Thymus (tissue), 11 donors: ENCODE data around the gene COX20. TPM values are rescaled to one million over a fixed set of nuclear protein-coding genes. Genes with fewer than 3 reads are reported as not detected.
A peak's percentile ranks its signal among the peaks of the same experiment; 100 is the strongest.

Experiments used
- DNase-seq, 9 donors: peaks; one replicate each; pipeline ENCODE4 v3.0.0-alpha.2; 2013; ENCODE audit warnings: low spot score in 9 of 9, low read depth in 6 of 9, missing footprints in 1 of 9
- H3K27ac ChIP-seq, 2 donors: one replicate each; pipeline ENCODE4 v1.5.1; 2013; ENCODE audit warnings: control low read depth in 1 of 2, low read depth in 1 of 2, low read length in 1 of 2, mild to moderate bottlenecking in 1 of 2, moderate library complexity in 1 of 2
- H3K27me3 ChIP-seq, 2 donors: one replicate each; pipeline ENCODE4 v1.5.1; 2013; ENCODE audit warnings: low read length in 1 of 2; ENCODE audit not compliant: control insufficient read depth in 2 of 2, insufficient read depth in 1 of 2
- H3K36me3 ChIP-seq, 2 donors: one replicate each; pipeline ENCODE4 v1.5.1; 2013; ENCODE audit warnings: low read length in 1 of 2, mild to moderate bottlenecking in 1 of 2, moderate library complexity in 1 of 2; ENCODE audit not compliant: control insufficient read depth in 2 of 2, insufficient read depth in 2 of 2
- H3K4me1 ChIP-seq, 2 donors: one replicate each; pipeline ENCODE4 v1.5.1; 2013; ENCODE audit warnings: low read length in 2 of 2; ENCODE audit not compliant: control insufficient read depth in 2 of 2, insufficient read depth in 2 of 2
- H3K4me3 ChIP-seq, 2 donors: one replicate each; pipeline ENCODE4 v1.5.1; 2013; ENCODE audit warnings: low read length in 2 of 2, control low read depth in 1 of 2, mild to moderate bottlenecking in 1 of 2
- H3K9me3 ChIP-seq, 2 donors: one replicate each; pipeline ENCODE4 v1.5.1; 2013; ENCODE audit warnings: low read length in 1 of 2, mild to moderate bottlenecking in 1 of 2; ENCODE audit not compliant: control insufficient read depth in 2 of 2, insufficient read depth in 1 of 2
- WGBS: extraction: QIAGEN DNeasy Blood & Tissue Kit; methylation state at CpG from one replicate; pipeline ENCODE4 v1.1.7; 2013; 5-methylcytosine and 5-hydroxymethylcytosine counted together
- polyA plus RNA-seq: library from polyadenylated mRNA; stranded (reverse); fragments of 200-250 nt; gene quantifications from one replicate; pipeline ENCODE4 v1.2.3, GENCODE V29; 2013
- total RNA-seq: library from RNA; stranded (reverse); fragments of 120-200 nt; gene quantifications from one replicate; pipeline ENCODE4 v1.2.4, GENCODE V29; 2013
- donor health status: healthy.

Gene COX20
- total and polyA plus RNA-seq, 2 donors = 26.9 to 60.8 TPM

GRCh38 chr1:244841273-244841927 is 5.9 kb downstream of the COX20 start:
- Histone ChIP-seq H3K27ac (no peak overlapping the region), H3K4me1 (peaks cover 3 to 11% of the 10 kb centered on the region in 2 donors), H3K27me3 (no peaks in the 10 kb centered on the region), H3K36me3 (peaks cover 16 to 78% of the 10 kb centered on the region in 2 donors), H3K9me3 (no peaks in the 10 kb centered on the region), H3K4me3 (no peak overlapping the region)
- DNase-seq = no peak
- 98% methylated on average over 9 of the region's 9 CpGs for WGBS

DNA sequence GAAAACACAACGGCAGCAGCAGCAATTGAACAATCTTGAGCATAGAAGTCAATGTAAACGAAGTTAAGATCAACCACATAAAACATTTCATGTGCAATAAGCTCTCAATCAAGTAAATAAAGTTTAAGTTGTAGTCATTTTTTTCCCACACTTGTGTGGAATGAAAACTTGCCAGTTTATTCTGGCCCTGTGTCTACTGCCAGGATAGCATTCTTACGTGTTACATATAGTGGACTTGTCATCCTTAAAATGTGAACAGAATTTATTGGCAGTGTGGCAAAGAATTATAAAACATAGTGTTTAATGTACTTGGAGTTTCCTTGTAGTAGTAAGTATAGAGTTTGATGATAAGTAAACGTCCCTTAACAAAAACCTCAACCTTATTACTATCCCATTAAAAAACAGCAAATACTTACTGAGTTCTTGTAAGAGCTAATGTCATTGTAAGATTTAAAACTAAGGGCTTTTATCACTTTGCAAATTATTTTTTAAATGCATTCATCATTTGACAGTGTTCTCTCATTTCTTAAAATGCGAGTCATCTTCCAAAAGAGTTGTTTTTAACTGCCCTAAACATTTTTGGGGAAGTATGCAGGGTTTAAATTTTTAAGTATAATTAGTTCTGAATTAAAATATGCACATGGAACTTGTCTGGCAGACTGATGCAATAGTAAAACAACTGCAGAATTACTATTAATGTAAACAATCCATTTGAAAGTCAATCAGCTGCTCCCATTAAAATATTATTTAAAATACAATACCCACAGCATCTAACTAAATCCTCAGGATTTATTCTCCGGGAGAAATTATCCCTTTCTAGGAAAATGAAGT is 7.9 kb downstream of the COX20 start:
- Histone ChIP-seq H3K4me3 (no peak overlapping the region), H3K27ac (no peak overlapping the region), H3K27me3 (no peaks in the 10 kb centered on the region), H3K4me1 (peaks cover 0 to 5% of the 10 kb centered on the region in 2 donors), H3K9me3 (no peaks in the 10 kb centered on the region), H3K36me3 (peaks cover 16 to 83% of the 10 kb centered on the region in 2 donors)
- 94% methylated on average over 6 of the region's 6 CpGs for WGBS
- no peak for DNase-seq

GRCh38 chr1:244844155-244845121 is 9.0 kb downstream of the COX20 start:
- peaks cover 16 to 89% of the 10 kb centered on the region in 2 donors for H3K36me3 ChIP-seq
- no peak overlapping the region for H3K4me3 ChIP-seq
- 78% methylated on average over 13 of the region's 13 CpGs for WGBS
- H3K27ac ChIP-seq = no peak overlapping the region
- peak in 2 of 9 donors; percentile 22 to 54 for DNase-seq
- no peaks in the 10 kb centered on the region for H3K27me3 ChIP-seq
- H3K4me1 ChIP-seq = peaks cover 0 to 5% of the 10 kb centered on the region in 2 donors
- H3K9me3 ChIP-seq = no peaks in the 10 kb centered on the region

GRCh38 chr1:244846653-244847052 is 11.2 kb downstream of the COX20 start:
- 99% methylated on average over 6 of the region's 6 CpGs for WGBS
- Histone ChIP-seq H3K9me3 (no peaks in the 10 kb centered on the region), H3K4me1 (peaks cover 0 to 5% of the 10 kb centered on the region in 2 donors), H3K4me3 (no peak overlapping the region), H3K27ac (no peak overlapping the region), H3K27me3 (no peaks in the 10 kb centered on the region), H3K36me3 (peaks cover 13 to 92% of the 10 kb centered on the region in 2 donors)
- DNase-seq = no peak

- no peak overlapping the region for H3K4me3 ChIP-seq
- peaks cover 0 to under 1% of the 10 kb centered on the region in 2 donors for H3K4me1 ChIP-seq
- H3K36me3 ChIP-seq = peaks cover 11 to 97% of the 10 kb centered on the region in 2 donors
- H3K27ac ChIP-seq = no peak overlapping the region
- no peak for DNase-seq
- H3K27me3 ChIP-seq = no peaks in the 10 kb centered on the region
- 86% methylated on average over 1 of the region's 1 CpG for WGBS
- no peaks in the 10 kb centered on the region for H3K9me3 ChIP-seq
Observed at GRCh38 chr1:244849189-244849866, 13.9 kb downstream of the COX20 start.

- WGBS = 96% methylated on average over 3 of the region's 3 CpGs
- peaks cover 2 to 5% of the 10 kb centered on the region in 2 donors for H3K4me1 ChIP-seq
- no peaks in the 10 kb centered on the region for H3K27me3 ChIP-seq
- H3K27ac ChIP-seq = no peak overlapping the region
- peaks cover 7 to 97% of the 10 kb centered on the region in 2 donors for H3K36me3 ChIP-seq
- DNase-seq = no peak
- no peak overlapping the region for H3K4me3 ChIP-seq
- H3K9me3 ChIP-seq = no peaks in the 10 kb centered on the region
Observed at GRCh38 chr1:244850099-244850852, 14.8 kb downstream of the COX20 start.

DNA sequence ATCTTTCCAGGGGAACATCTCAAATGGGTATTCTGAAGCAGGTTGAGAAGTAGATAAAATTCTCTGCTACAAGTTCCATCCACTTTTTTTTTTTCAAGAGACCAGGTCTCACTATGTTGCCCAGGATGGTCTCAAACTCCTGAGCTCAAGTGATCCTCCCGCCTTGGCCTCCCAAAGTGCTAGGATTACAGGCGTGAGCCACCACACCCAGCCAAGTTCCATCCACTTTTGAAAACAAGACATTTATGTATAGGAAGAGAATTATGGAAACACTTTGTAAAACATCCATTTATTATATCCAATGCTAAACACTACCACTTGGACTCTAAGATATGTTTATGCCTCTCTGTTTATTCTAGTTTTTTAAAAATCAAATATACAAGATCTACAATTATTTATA is 15.4 kb downstream of the COX20 start:
- H3K9me3 ChIP-seq = no peaks in the 10 kb centered on the region
- peaks cover 4 to 10% of the 10 kb centered on the region in 2 donors for H3K4me1 ChIP-seq
- WGBS = 100% methylated on average over 2 of the region's 2 CpGs
- H3K27me3 ChIP-seq = no peaks in the 10 kb centered on the region
- H3K27ac ChIP-seq = no peak overlapping the region
- no peak for DNase-seq
- H3K4me3 ChIP-seq = no peak overlapping the region
- H3K36me3 ChIP-seq = peaks cover 13 to 98% of the 10 kb centered on the region in 2 donors
